Measurements from ENCODE around the gene NAMPT.

NAMPT gene

DNA sequence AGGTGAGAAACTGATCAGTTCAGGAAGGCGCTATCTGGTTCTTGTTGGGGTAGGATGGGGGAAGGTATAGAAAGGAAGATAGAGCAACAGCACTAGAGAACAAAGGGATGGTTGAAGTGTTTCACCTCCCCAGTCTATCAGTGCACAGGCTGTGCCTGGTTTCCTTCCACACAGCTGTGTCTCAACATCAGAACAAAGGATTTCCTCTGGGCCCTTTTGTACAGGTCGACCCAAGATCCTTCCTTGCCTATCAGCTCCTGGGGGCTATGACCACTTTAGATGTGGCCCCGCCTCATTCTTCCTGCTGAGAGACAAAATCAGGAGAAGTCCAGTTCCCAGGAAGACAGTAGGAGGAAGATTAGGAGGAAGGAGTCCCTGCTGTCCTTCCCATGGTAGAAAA, 65.6 kb downstream of the NAMPT start:
- no peak for TF ChIP-seq EGR1 (IDR thresholded peaks at IDR 0.05)
- no peak for TF ChIP-seq NFIC (IDR thresholded peaks at IDR 0.05)
- no peak for TF ChIP-seq TAF1 (IDR thresholded peaks at IDR 0.05; ENCODE audit: low read depth)
- no peak for TF ChIP-seq EP300 (IDR thresholded peaks at IDR 0.05; ENCODE audit: borderline replicate concordance)
- TF ChIP-seq, protein P1, sequence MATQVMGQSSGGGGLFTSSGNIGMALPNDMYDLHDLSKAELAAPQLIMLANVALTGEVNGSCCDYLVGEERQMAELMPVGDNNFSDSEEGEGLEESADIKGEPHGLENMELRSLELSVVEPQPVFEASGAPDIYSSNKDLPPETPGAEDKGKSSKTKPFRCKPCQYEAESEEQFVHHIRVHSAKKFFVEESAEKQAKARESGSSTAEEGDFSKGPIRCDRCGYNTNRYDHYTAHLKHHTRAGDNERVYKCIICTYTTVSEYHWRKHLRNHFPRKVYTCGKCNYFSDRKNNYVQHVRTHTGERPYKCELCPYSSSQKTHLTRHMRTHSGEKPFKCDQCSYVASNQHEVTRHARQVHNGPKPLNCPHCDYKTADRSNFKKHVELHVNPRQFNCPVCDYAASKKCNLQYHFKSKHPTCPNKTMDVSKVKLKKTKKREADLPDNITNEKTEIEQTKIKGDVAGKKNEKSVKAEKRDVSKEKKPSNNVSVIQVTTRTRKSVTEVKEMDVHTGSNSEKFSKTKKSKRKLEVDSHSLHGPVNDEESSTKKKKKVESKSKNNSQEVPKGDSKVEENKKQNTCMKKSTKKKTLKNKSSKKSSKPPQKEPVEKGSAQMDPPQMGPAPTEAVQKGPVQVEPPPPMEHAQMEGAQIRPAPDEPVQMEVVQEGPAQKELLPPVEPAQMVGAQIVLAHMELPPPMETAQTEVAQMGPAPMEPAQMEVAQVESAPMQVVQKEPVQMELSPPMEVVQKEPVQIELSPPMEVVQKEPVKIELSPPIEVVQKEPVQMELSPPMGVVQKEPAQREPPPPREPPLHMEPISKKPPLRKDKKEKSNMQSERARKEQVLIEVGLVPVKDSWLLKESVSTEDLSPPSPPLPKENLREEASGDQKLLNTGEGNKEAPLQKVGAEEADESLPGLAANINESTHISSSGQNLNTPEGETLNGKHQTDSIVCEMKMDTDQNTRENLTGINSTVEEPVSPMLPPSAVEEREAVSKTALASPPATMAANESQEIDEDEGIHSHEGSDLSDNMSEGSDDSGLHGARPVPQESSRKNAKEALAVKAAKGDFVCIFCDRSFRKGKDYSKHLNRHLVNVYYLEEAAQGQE (IDR thresholded peaks at IDR 0.05; ENCODE audit: low read depth), result no peak
- TF ChIP-seq, protein P2, sequence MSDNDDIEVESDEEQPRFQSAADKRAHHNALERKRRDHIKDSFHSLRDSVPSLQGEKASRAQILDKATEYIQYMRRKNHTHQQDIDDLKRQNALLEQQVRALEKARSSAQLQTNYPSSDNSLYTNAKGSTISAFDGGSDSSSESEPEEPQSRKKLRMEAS (IDR thresholded peaks at IDR 0.05), result no peak
- no peak for TF ChIP-seq CREB1 (IDR thresholded peaks at IDR 0.05; ENCODE audit: low read depth)
- TF ChIP-seq TEAD4 (IDR thresholded peaks at IDR 0.05), result no peak
- no peak for TF ChIP-seq YY1 (IDR thresholded peaks at IDR 0.05; ENCODE audit: low read depth)
- TF ChIP-seq, protein P3, sequence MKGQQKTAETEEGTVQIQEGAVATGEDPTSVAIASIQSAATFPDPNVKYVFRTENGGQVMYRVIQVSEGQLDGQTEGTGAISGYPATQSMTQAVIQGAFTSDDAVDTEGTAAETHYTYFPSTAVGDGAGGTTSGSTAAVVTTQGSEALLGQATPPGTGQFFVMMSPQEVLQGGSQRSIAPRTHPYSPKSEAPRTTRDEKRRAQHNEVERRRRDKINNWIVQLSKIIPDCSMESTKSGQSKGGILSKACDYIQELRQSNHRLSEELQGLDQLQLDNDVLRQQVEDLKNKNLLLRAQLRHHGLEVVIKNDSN (IDR thresholded peaks at IDR 0.05), result no peak
- no peak for TF ChIP-seq FOXM1 (IDR thresholded peaks at IDR 0.05; ENCODE audit: borderline replicate concordance, low read depth)
- no peak for TF ChIP-seq TCF12 (IDR thresholded peaks at IDR 0.05; ENCODE audit: low read depth)
- TF ChIP-seq ZBTB7A (IDR thresholded peaks at IDR 0.05; ENCODE audit: low read depth), result no peak
- no peak for TF ChIP-seq CEBPB (IDR thresholded peaks at IDR 0.05)

- TF ChIP-seq, protein P1 (IDR thresholded peaks at IDR 0.05; ENCODE audit: low read depth), result no peak
- TF ChIP-seq, protein P2 (IDR thresholded peaks at IDR 0.05), result no peak
- TF ChIP-seq EP300 (IDR thresholded peaks at IDR 0.05; ENCODE audit: borderline replicate concordance), result no peak
- TF ChIP-seq TCF12 (IDR thresholded peaks at IDR 0.05; ENCODE audit: low read depth), result no peak
- no peak for TF ChIP-seq NFIC (IDR thresholded peaks at IDR 0.05)
- no peak for TF ChIP-seq EGR1 (IDR thresholded peaks at IDR 0.05)
- TF ChIP-seq, protein P3 (IDR thresholded peaks at IDR 0.05), result no peak
- no peak for TF ChIP-seq ZBTB7A (IDR thresholded peaks at IDR 0.05; ENCODE audit: low read depth)
- no peak for TF ChIP-seq YY1 (IDR thresholded peaks at IDR 0.05; ENCODE audit: low read depth)
- TF ChIP-seq CEBPB (IDR thresholded peaks at IDR 0.05), result no peak
- TF ChIP-seq TEAD4 (IDR thresholded peaks at IDR 0.05), result no peak
- no peak for TF ChIP-seq TAF1 (IDR thresholded peaks at IDR 0.05; ENCODE audit: low read depth)
Observed at GRCh38 chr7:106218546-106218945, 66.2 kb downstream of the NAMPT start.

DNA sequence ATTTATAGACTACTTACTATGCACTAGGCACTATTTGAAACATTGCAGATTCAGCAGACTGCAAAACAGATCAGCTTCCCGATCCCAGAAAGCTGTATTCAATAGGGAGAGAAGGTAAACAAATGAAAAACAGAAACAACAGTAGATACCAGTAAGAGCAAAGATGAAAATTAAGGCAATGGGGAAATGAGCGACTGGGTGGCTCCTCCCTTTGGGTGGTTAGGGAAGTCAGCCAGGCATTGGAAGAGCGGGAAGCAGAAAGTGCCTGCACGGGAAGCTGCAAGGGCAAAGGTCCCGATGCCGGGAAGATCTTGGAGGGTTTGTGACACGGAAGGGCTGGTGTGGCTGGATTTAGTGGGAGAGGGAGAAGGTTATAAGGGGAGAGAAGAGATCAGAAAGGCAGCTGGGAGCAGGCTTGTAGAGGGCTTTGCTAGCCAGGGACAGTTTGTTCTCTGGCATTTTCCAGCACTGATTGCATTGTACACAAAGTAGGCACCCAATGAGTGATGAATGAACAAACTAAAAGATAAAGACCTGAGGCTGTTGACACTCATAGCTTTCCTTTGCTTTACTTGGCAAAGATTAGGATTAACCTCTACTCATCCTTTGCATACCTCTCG, 67.8 kb downstream of the NAMPT start:
- no peak for TF ChIP-seq YY1 (IDR thresholded peaks at IDR 0.05; ENCODE audit: low read depth)
- TF ChIP-seq, protein P1 (IDR thresholded peaks at IDR 0.05; ENCODE audit: low read depth), result no peak
- no peak for TF ChIP-seq CEBPB (IDR thresholded peaks at IDR 0.05)
- TF ChIP-seq TAF1 (IDR thresholded peaks at IDR 0.05; ENCODE audit: low read depth), result no peak
- no peak for TF ChIP-seq CREB1 (IDR thresholded peaks at IDR 0.05; ENCODE audit: low read depth)
- TF ChIP-seq, protein P3 (IDR thresholded peaks at IDR 0.05), result no peak
- TF ChIP-seq NFIC (IDR thresholded peaks at IDR 0.05), result no peak
- TF ChIP-seq, protein P2 (IDR thresholded peaks at IDR 0.05), result no peak
- TF ChIP-seq FOXM1 (IDR thresholded peaks at IDR 0.05; ENCODE audit: borderline replicate concordance, low read depth), result no peak
- TF ChIP-seq EGR1 (IDR thresholded peaks at IDR 0.05), result no peak
- TF ChIP-seq TCF12 (IDR thresholded peaks at IDR 0.05; ENCODE audit: low read depth), result no peak
- no peak for TF ChIP-seq TEAD4 (IDR thresholded peaks at IDR 0.05)
- TF ChIP-seq ZBTB7A (IDR thresholded peaks at IDR 0.05; ENCODE audit: low read depth), result no peak
- no peak for TF ChIP-seq RAD21 (IDR thresholded peaks at IDR 0.05; ENCODE audit: low read depth)
- no peak for TF ChIP-seq EP300 (IDR thresholded peaks at IDR 0.05; ENCODE audit: borderline replicate concordance)
